ENCODE data around the gene NME7. TPM values are rescaled to one million over a fixed set of nuclear protein-coding genes. Genes with fewer than 3 reads are reported as not detected.

The NME7 gene
- total RNA-seq, 1 donor from 2014 or later = 23.4 TPM

DNA sequence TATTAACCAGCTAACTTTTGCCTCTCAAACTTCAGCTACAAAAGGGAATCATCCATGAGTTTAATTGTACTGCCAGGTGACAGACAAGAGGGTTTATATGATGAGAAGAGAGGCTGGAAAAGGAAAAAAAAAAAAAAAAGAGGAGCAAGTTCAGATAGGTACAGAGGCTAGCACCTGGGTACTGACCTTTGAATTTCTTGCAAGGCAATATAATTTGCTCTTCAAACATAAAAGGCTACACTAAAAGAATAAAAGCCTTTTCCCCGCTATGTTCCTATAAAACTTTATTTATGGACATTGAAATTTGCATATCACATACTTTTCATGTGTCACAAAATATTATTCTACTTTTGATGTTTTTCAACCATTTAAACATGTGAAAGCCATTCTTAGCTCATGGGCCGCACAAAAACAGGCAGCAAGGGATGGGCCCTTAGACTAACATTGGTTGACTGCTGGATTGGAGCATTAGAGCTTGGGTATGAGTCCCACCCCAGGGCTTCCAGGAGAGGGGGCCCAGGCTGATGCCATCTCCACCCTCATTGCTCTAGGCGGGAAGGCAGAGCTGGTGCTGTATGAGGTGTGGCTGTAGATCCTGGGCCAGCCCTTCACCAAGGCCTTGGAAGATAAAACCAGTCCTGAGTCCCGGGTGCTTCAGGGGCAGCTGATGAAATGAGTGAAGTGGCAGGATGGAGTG lies 216.8 kb downstream of the NME7 start:
- Mint-ChIP-seq H3K27me3 (ENCODE audit: low read depth) (no peaks in the 10 kb centered on the region), H3K36me3 (ENCODE audit: low read depth) (peaks cover 2% of the 10 kb centered on the region), H3K9me3 (no peaks in the 10 kb centered on the region), H3K4me3 (ENCODE audit: low read depth) (no peak overlapping the region), H3K27ac (no peak overlapping the region), H3K4me1 (ENCODE audit: low read depth) (no peaks in the 10 kb centered on the region)
- intact Hi-C loops (cut with micrococcal nuclease) = no loop called here
- DNase-seq (ENCODE audit: low spot score) = no peak

DNA sequence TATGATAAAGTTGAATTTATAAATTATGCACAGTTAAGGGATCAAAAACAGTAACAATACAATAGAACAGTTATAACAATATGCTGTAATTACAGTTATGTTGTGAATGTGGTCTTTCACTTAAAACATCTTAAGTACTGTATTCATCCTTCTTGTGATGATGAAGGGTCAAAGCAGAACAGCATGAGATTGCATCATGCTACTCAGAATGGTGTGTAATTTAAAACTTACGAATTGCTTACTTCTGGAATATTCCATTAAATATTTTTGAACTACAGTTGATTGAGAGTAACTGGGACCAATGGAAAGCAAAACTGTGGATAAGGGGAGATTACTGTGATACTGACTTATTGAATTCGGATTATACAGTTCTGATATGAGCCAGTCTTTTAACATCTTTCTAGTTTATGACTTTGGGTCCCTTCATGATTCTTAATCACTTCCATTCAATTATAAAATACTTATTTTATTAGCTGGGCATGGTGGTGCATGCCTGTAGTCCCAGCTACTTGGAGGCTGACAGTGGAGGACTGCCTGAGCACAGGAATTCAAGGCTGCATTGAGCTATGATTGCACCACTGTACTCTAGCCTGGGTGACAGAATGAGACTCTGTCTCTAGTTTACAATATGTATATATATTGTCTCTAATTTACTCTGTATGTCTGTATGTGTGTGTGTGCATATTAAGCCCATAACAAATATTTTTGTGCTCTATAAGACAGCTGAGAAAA lies 217.9 kb downstream of the NME7 start:
- H3K36me3 Mint-ChIP-seq (ENCODE audit: low read depth) = peaks cover 2% of the 10 kb centered on the region
- DNase-seq (ENCODE audit: low spot score) = no peak
- no peaks in the 10 kb centered on the region for H3K27me3 Mint-ChIP-seq (ENCODE audit: low read depth)
- no peaks in the 10 kb centered on the region for H3K4me1 Mint-ChIP-seq (ENCODE audit: low read depth)
- intact Hi-C loops (cut with micrococcal nuclease) = no loop called here
- H3K27ac Mint-ChIP-seq = no peak overlapping the region
- no peak overlapping the region for H3K4me3 Mint-ChIP-seq (ENCODE audit: low read depth)
- H3K9me3 Mint-ChIP-seq = no peaks in the 10 kb centered on the region

DNA sequence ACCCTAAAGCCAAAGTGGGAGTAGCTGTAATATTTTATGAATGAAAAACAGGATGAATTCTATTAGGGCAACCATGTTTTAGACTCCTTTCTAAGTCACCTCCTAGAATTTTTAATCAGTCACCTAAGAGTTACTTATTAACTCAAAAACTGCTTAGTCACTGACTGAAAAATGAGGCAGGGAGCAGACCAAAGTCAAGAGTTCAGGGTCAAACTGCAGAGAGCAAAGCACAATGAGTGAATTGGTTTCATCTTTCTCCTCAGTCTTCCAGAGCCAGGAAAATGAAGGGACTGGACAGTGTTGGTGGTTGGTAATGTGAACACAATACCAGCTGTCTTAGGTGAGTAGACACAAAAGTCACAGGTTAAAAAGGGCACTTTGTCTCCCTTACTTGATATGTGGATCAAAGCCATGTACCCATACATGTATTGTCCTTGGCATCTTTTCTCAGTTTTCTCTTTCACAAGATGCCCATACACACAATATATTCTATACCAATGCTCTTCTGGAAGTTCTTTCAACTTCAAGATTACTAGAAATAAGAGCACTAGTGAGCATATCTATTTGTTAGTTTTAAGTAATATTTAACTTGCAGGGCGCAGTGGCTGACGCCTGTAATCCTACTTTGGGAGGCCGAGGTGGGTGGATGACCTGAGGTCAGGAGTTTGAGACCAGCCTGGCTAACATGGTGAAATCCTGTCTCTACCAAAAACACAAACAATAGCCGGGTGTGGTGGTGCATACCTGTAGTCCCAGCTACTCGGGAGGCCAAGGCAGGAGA lies 218.9 kb downstream of the NME7 start:
- Mint-ChIP-seq H3K27ac (no peak overlapping the region), H3K27me3 (ENCODE audit: low read depth) (no peaks in the 10 kb centered on the region), H3K4me1 (ENCODE audit: low read depth) (no peaks in the 10 kb centered on the region), H3K4me3 (ENCODE audit: low read depth) (no peak overlapping the region), H3K36me3 (ENCODE audit: low read depth) (peaks cover 2% of the 10 kb centered on the region), H3K9me3 (no peaks in the 10 kb centered on the region)
- intact Hi-C loops (cut with micrococcal nuclease) = no loop called here
- DNase-seq (ENCODE audit: low spot score) = no peak

GRCh38 chr1:169146576-169147214 lies 220.9 kb downstream of the NME7 start:
- Mint-ChIP-seq H3K36me3 (ENCODE audit: low read depth) (peaks cover 2% of the 10 kb centered on the region), H3K9me3 (no peaks in the 10 kb centered on the region), H3K27ac (no peak overlapping the region), H3K4me3 (ENCODE audit: low read depth) (no peak overlapping the region), H3K27me3 (ENCODE audit: low read depth) (no peaks in the 10 kb centered on the region), H3K4me1 (ENCODE audit: low read depth) (no peaks in the 10 kb centered on the region)
- intact Hi-C loops (cut with micrococcal nuclease) = no loop called here
- DNase-seq (ENCODE audit: low spot score) = no peak

- DNase-seq (ENCODE audit: low spot score) = no peak
- Mint-ChIP-seq H3K27ac (no peak overlapping the region), H3K4me3 (ENCODE audit: low read depth) (no peak overlapping the region), H3K4me1 (ENCODE audit: low read depth) (no peaks in the 10 kb centered on the region), H3K27me3 (ENCODE audit: low read depth) (no peaks in the 10 kb centered on the region), H3K9me3 (no peaks in the 10 kb centered on the region), H3K36me3 (ENCODE audit: low read depth) (peaks cover 2% of the 10 kb centered on the region)
- intact Hi-C loops (cut with micrococcal nuclease) = no loop called here
Measured at GRCh38 chr1:169144941-169145626, 222.5 kb downstream of the NME7 start.

DNA sequence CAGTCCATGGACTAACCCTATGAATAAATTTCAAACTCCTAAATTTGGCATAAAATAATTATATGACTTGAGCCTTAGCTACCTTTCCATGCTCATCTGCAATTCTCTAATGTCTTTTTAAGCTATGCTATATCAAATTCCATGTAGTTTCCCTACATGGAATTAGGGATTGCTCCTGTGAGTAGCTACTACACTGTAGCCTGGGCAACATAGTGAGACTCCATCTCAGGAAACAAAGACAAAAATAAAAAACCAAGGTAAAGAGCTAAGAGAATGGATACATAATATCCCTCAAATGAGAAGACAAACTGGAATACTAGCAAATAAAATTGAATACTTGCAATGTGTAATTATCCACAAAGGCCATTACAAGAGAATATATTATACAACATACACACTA lies 223.6 kb downstream of the NME7 start:
- Mint-ChIP-seq H3K4me1 (ENCODE audit: low read depth) (peaks cover 6% of the 10 kb centered on the region), H3K4me3 (ENCODE audit: low read depth) (no peak overlapping the region), H3K36me3 (ENCODE audit: low read depth) (peaks cover 2% of the 10 kb centered on the region), H3K27me3 (ENCODE audit: low read depth) (no peaks in the 10 kb centered on the region), H3K27ac (no peak overlapping the region), H3K9me3 (no peaks in the 10 kb centered on the region)
- no peak for DNase-seq (ENCODE audit: low spot score)
- intact Hi-C loops (cut with micrococcal nuclease) = no loop called here

DNA sequence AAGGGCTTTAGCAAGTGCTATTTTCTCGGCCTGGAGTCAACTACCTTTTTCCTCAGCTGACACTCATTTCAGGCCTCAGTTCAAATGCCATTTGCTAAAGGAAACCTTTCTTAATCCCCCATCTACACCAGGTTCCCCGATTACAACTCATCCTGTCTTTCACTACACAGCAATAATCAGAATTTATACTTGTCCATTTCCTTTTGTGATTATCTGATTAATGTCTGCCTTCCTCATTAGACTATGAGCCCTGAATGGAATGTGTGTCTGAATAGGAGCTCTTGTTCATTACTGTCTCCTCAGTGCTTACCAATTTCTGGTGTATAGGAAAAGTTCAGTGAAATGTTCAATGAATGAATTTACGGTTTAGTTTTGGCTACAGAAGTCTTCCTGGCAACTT lies 224.3 kb downstream of the NME7 start:
- intact Hi-C loops (cut with micrococcal nuclease) = no loop called here
- Mint-ChIP-seq H3K4me3 (ENCODE audit: low read depth) (no peak overlapping the region), H3K4me1 (ENCODE audit: low read depth) (peaks cover 10% of the 10 kb centered on the region), H3K27me3 (ENCODE audit: low read depth) (no peaks in the 10 kb centered on the region), H3K27ac (no peak overlapping the region), H3K9me3 (no peaks in the 10 kb centered on the region), H3K36me3 (ENCODE audit: low read depth) (peaks cover 2% of the 10 kb centered on the region)
- DNase-seq (ENCODE audit: low spot score) = no peak

GRCh38 chr1:169142129-169142528 lies 225.5 kb downstream of the NME7 start:
- DNase-seq (ENCODE audit: low spot score) = no peak
- intact Hi-C loops (cut with micrococcal nuclease) = no loop called here
- Mint-ChIP-seq H3K9me3 (no peaks in the 10 kb centered on the region), H3K4me1 (ENCODE audit: low read depth) (peaks cover 11% of the 10 kb centered on the region), H3K27ac (no peak overlapping the region), H3K36me3 (ENCODE audit: low read depth) (peaks cover 6% of the 10 kb centered on the region), H3K27me3 (ENCODE audit: low read depth) (no peaks in the 10 kb centered on the region), H3K4me3 (ENCODE audit: low read depth) (no peak overlapping the region)

- no peak overlapping the region for H3K4me3 Mint-ChIP-seq (ENCODE audit: low read depth)
- H3K9me3 Mint-ChIP-seq = no peaks in the 10 kb centered on the region
- H3K27me3 Mint-ChIP-seq (ENCODE audit: low read depth) = no peaks in the 10 kb centered on the region
- peaks cover 7% of the 10 kb centered on the region for H3K36me3 Mint-ChIP-seq (ENCODE audit: low read depth)
- peaks cover 12% of the 10 kb centered on the region for H3K4me1 Mint-ChIP-seq (ENCODE audit: low read depth)
- intact Hi-C loops (cut with micrococcal nuclease) = no loop called here
- no peak overlapping the region for H3K27ac Mint-ChIP-seq
- no peak for DNase-seq (ENCODE audit: low spot score)
Measured at GRCh38 chr1:169141356-169141755, 226.2 kb downstream of the NME7 start.

DNA sequence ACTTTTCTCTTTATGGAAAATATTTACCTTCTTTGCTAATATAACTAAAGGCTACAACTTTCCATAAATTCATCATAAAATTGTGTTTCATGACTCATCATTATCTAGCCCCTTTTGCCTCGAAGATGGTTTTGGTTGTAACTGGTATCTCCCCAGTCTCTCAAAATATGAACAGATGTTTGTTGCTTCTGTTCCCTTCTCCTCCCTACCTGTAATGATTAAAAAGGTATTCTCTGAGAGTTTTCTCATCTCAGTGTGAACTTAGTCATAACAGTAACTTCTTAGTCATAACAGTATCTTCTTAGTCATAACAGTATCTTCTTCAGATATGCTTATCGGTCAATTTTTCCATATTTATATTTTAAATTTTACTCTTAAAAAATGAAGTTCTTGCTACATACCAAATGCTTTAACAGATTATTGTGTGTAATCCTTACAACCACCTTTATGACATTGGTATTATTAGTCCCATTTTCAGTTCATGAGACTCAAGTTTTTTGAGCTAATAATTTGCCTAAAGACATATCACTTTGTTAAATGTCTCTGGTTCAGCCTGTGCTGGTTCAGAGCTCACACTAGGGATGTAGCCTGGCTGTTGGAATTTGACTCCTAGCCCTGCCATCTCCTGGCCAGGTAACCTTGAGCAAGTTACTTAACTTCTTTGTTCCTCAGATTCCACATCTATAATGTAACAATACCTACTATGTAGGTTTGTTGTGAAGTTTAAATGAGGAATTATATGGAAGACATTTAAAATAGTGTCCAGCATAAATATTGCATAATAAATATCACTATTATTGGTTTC lies 228.5 kb downstream of the NME7 start:
- intact Hi-C loops (cut with micrococcal nuclease) = loop anchor here (1.0 to 2.0 kb wide), 4 partner anchors 24 to 224 kb away; partner anchors contain the start of gene ATP1B1
- peak overlapping the region; percentile 56 for H3K27ac Mint-ChIP-seq
- DNase-seq (ENCODE audit: low spot score) = no peak
- peaks cover 12% of the 10 kb centered on the region for H3K4me1 Mint-ChIP-seq (ENCODE audit: low read depth)
- no peaks in the 10 kb centered on the region for H3K9me3 Mint-ChIP-seq
- H3K27me3 Mint-ChIP-seq (ENCODE audit: low read depth) = no peaks in the 10 kb centered on the region
- H3K36me3 Mint-ChIP-seq (ENCODE audit: low read depth) = peaks cover 5% of the 10 kb centered on the region
- H3K4me3 Mint-ChIP-seq (ENCODE audit: low read depth) = no peak overlapping the region

- Mint-ChIP-seq H3K9me3 (no peaks in the 10 kb centered on the region), H3K27me3 (ENCODE audit: low read depth) (no peaks in the 10 kb centered on the region), H3K4me3 (ENCODE audit: low read depth) (no peak overlapping the region), H3K36me3 (ENCODE audit: low read depth) (peaks cover 13% of the 10 kb centered on the region), H3K4me1 (ENCODE audit: low read depth) (peaks cover 16% of the 10 kb centered on the region), H3K27ac (no peak overlapping the region)
- DNase-seq (ENCODE audit: low spot score) = no peak
- intact Hi-C loops (cut with micrococcal nuclease) = no loop called here
Measured at GRCh38 chr1:169137357-169137756, 230.2 kb downstream of the NME7 start.
